Stomach (tissue), 9 donors: ENCODE results near the gene SIK1. TPM values are rescaled to one million over a fixed set of nuclear protein-coding genes. Genes with fewer than 3 reads are reported as not detected.

Experiments
- DNase-seq, 2 donors: peaks; one replicate each; pipeline versions ENCODE4 v3.0.0 to v3.0.0-alpha.2; 2013 to 2019
- H3K27ac ChIP-seq, 5 donors: fragments of 200-600 bp in 4 of 5; sonication (generic) in 4 of 5; one replicate each; pipeline ENCODE4 v1.5.1; 2013 to 2019; ENCODE audit warnings: mild to moderate bottlenecking in 1 of 5, moderate library complexity in 1 of 5
- H3K27me3 ChIP-seq, 3 donors: fragments of 200-600 bp; sonication (generic); one replicate each; pipeline ENCODE4 v1.5.1; 2017 to 2019; ENCODE audit warnings: mixed run types in 1 of 3
- H3K36me3 ChIP-seq, 4 donors: fragments of 200-600 bp; sonication (generic); 1 replicate in 3 of 4; 2 replicates in 1 of 4; pipeline ENCODE4 v1.5.1; 2016 to 2019
- H3K4me1 ChIP-seq, 4 donors: fragments of 200-600 bp; sonication (generic); one replicate each; pipeline ENCODE4 v1.5.1; 2016 to 2019
- H3K4me3 ChIP-seq, 4 donors: fragments of 200-600 bp; sonication (generic) in 3 of 4; one replicate each; pipeline ENCODE4 v1.5.1; 2016 to 2019; ENCODE audit warnings: mild to moderate bottlenecking in 1 of 4
- H3K9me3 ChIP-seq, 4 donors: fragments of 200-600 bp; sonication (generic); one replicate each; pipeline ENCODE4 v1.5.1; 2016 to 2019
- CTCF ChIP-seq, 7 experiments: fragments of 450-650 bp in 4 of 7; fragments of 200-600 bp in 3 of 7; sonication (generic) in 3 of 7; IDR thresholded peaks; one replicate each; pipeline ENCODE4 v1.5.1; 2016 to 2019; ENCODE audit warnings: antibody characterized with exemption in 7 of 7, control low read depth in 2 of 7, mild to moderate bottlenecking in 1 of 7
- EP300 ChIP-seq: sonication (generic); formaldehyde crosslinking; IDR thresholded peaks from one replicate; pipeline ENCODE4 v1.6.1; 2017; ENCODE audit warnings: antibody characterized with exemption
- POLR2A ChIP-seq, 4 donors: fragments of 450-650 bp; IDR thresholded peaks; one replicate each; pipeline ENCODE4 v1.6.1; 2016; ENCODE audit warnings: antibody characterized with exemption in 4 of 4, control low read depth in 2 of 4, mild to moderate bottlenecking in 1 of 4, moderate library complexity in 1 of 4
- POLR2AphosphoS5 ChIP-seq, 3 donors: sonication (generic); formaldehyde crosslinking; IDR thresholded peaks; one replicate each; pipeline ENCODE4 v1.6.1; 2016; ENCODE audit warnings: antibody characterized with exemption in 3 of 3
- WGBS, 5 donors: extraction: QIAGEN DNeasy Blood & Tissue Kit in 3 of 5; methylation state at CpG; one replicate each; pipeline versions ENCODE4 v1.1.5 to v1.1.7; 2013 to 2018; 5-methylcytosine and 5-hydroxymethylcytosine counted together
- intact Hi-C: fragments of 100-400 bp; cut with DNase I; formaldehyde crosslinking; loops from one replicate; pipeline ENCODE4 v1.15.1; 2023; ENCODE audit warnings: low total_unique reads
- polyA plus RNA-seq, 3 donors: library from polyadenylated mRNA; stranded (reverse); fragments of 200-250 nt; gene quantifications; one replicate each; pipeline ENCODE4 v1.2.3, GENCODE V29; 2013
- total RNA-seq, 5 donors: library from RNA; depleted of rRNA; stranded (reverse); fragments of >200 nt; gene quantifications; one replicate each; pipeline versions ENCODE4 v1.1.0 to v1.2.3, GENCODE V29; 2014 to 2016
- donor health status: healthy with polysubstance abuse.
- donor health status: Bipolar disorder and iron deficiency.
- donor health status: healthy.

SIK1 gene
- total and polyA plus RNA-seq, 8 donors: 0.43 to 93.4 (median 16.9) TPM

GRCh38 chr21:43374228-43374885 is 52.6 kb downstream of the SIK1 start:
- no peaks in the 10 kb centered on the region for H3K36me3 ChIP-seq
- H3K9me3 ChIP-seq: no peaks in the 10 kb centered on the region
- intact Hi-C loops: no loop called here
- no peak overlapping the region for H3K4me3 ChIP-seq
- no peak for DNase-seq
- H3K4me1 ChIP-seq: no peaks in the 10 kb centered on the region
- H3K27ac ChIP-seq: no peak overlapping the region
- TF ChIP-seq POLR2AphosphoS5 (IDR thresholded peaks at IDR 0.05): no peak
- no peak for TF ChIP-seq CTCF (IDR thresholded peaks at IDR 0.05)
- TF ChIP-seq POLR2A (IDR thresholded peaks at IDR 0.05): no peak
- TF ChIP-seq EP300: no peak
- WGBS, 5 donors: 93 to 96% (median 94%) methylated on average over 15 to 16 of the region's 16 CpGs
- H3K27me3 ChIP-seq: no peaks in the 10 kb centered on the region

- TF ChIP-seq POLR2A (IDR thresholded peaks at IDR 0.05): no peak
- no peak for TF ChIP-seq CTCF (IDR thresholded peaks at IDR 0.05)
- no peak for TF ChIP-seq POLR2AphosphoS5 (IDR thresholded peaks at IDR 0.05)
- no peak for TF ChIP-seq EP300
- H3K4me3 ChIP-seq: no peak overlapping the region
- peak overlapping the region in 1 of 5 donors; percentile 12 for H3K27ac ChIP-seq
- no peaks in the 10 kb centered on the region for H3K4me1 ChIP-seq
- no peaks in the 10 kb centered on the region for H3K9me3 ChIP-seq
- DNase-seq: no peak
- H3K27me3 ChIP-seq: no peaks in the 10 kb centered on the region
- intact Hi-C loops: no loop called here
- H3K36me3 ChIP-seq: no peaks in the 10 kb centered on the region
- 56 to 83% (median 78%) methylated on average over 7 to 21 of the region's 21 CpGs for WGBS, 5 donors
These were observed 53.3 kb downstream of the SIK1 start for GRCh38 chr21:43373362-43374227.

GRCh38 chr21:43372663-43373361 is 54.1 kb downstream of the SIK1 start:
- Histone ChIP-seq H3K27ac (peak overlapping the region in 1 of 5 donors; percentile 12), H3K36me3 (no peaks in the 10 kb centered on the region), H3K27me3 (no peaks in the 10 kb centered on the region), H3K4me1 (no peaks in the 10 kb centered on the region), H3K4me3 (no peak overlapping the region), H3K9me3 (no peaks in the 10 kb centered on the region)
- peak in 1 of 2 donors; percentile 78 for DNase-seq
- intact Hi-C loops: no loop called here
- 47 to 78% (median 67%) methylated on average over 8 to 26 of the region's 26 CpGs for WGBS, 5 donors
- no peak for TF ChIP-seq EP300
- peak in 1 of 3 donors; percentile 38 for TF ChIP-seq POLR2AphosphoS5 (IDR thresholded peaks at IDR 0.05)

GRCh38 chr21:43371786-43372185 is 55.1 kb downstream of the SIK1 start:
- TF ChIP-seq POLR2AphosphoS5 (IDR thresholded peaks at IDR 0.05) (no peak), CTCF (IDR thresholded peaks at IDR 0.05) (no peak), EP300 (no peak), POLR2A (IDR thresholded peaks at IDR 0.05) (no peak)
- intact Hi-C loops: no loop called here
- Histone ChIP-seq H3K27ac (no peak overlapping the region), H3K4me1 (no peaks in the 10 kb centered on the region), H3K36me3 (no peaks in the 10 kb centered on the region), H3K27me3 (no peaks in the 10 kb centered on the region), H3K4me3 (no peak overlapping the region), H3K9me3 (no peaks in the 10 kb centered on the region)
- WGBS, 5 donors: 93 to 100% (median 96%) methylated on average over 1 to 9 of the region's 9 CpGs
- DNase-seq: no peak
